K562 (cell line): ENCODE results near the gene OBSL1. TPM values are rescaled to one million over a fixed set of nuclear protein-coding genes. Genes with fewer than 3 reads are reported as not detected.

ENCODE experiments used
- ATAC-seq: fragments of 200-7000 bp; cut with Tn5 transposase; 3 replicates; pipeline ENCODE4 v1.9.1; 2020; ENCODE audit warnings: moderate library complexity
- BruUV-seq: library from RNA; stranded (reverse); fragments of 400-500 nt; replicated peaks from 2 replicates; lab custom pipeline; 2021; lab: Mats Ljungman, UMichigan
- CTCF ChIA-PET: fragments of 300-600 bp; formaldehyde crosslinking; extraction: SDS; loops from one replicate; lab custom pipeline; 2021; ENCODE audit warnings: low intra/inter-chr PET ratio; lab: Yijun Ruan, JAX
- POLR2A ChIA-PET: fragments of 300-600, 350-650 bp; sonication (Branson Sonifier 250); formaldehyde crosslinking; extraction: SDS; loops from one replicate; lab custom pipeline; 2021; ENCODE audit warnings: antibody characterized with exemption, inconsistent platforms; lab: Yijun Ruan, JAX
- DNase-seq, 4 experiments: peaks; one replicate each; pipeline versions ENCODE4 v3.0.0 to v3.0.0-alpha.2; 2011 to 2018; ENCODE audit warnings: low spot score in 3 of 4, mixed read lengths in 3 of 4; ENCODE audit errors: extremely low read depth in 1 of 4
- FAIRE-seq: peaks from 2 replicates; lab custom pipeline; 2011; peaks lifted over from hg19 to GRCh38; lab: Jason Lieb, UNC
- H2AFZ ChIP-seq: 2 replicates; pipeline ENCODE4 v1.6.0; 2011; ENCODE audit warnings: low read depth, low read length, control low read depth, inconsistent platforms
- H3K27ac ChIP-seq: fragments of 200-600 bp; 3 replicates; pipeline ENCODE4 v1.8.0; 2011; ENCODE audit warnings: low read depth, mild to moderate bottlenecking, control low read depth, inconsistent platforms, low read length, moderate library complexity, mixed read lengths; ENCODE audit errors: extremely low read depth
- H3K27me3 ChIP-seq, 2 experiments: fragments of 300-600 bp in 1 of 2; 2 replicates in 1 of 2; 3 replicates in 1 of 2; pipeline versions ENCODE4 v1.6.0 to v1.8.0; 2011; ENCODE audit warnings: inconsistent platforms in 2 of 2, low read length in 2 of 2, mild to moderate bottlenecking in 1 of 2, mixed read lengths in 1 of 2, moderate library complexity in 1 of 2; ENCODE audit not compliant: control insufficient read depth in 2 of 2, insufficient read depth in 2 of 2
- H3K36me3 ChIP-seq: fragments of 300-600 bp; 3 replicates; pipeline ENCODE4 v1.8.0; 2011; ENCODE audit warnings: mild to moderate bottlenecking, low read length, inconsistent platforms; ENCODE audit not compliant: control insufficient read depth, insufficient read depth
- H3K4me1 ChIP-seq, 2 experiments: fragments of 200-600 bp in 1 of 2; replicated peaks in 1 of 2; 2 replicates in 1 of 2; 3 replicates in 1 of 2; pipeline versions ENCODE4 v1.5.1 to v1.8.0; 2011; ENCODE audit warnings: inconsistent platforms in 2 of 2, low read length in 2 of 2, mild to moderate bottlenecking in 1 of 2, mixed read lengths in 1 of 2, moderate library complexity in 1 of 2; ENCODE audit not compliant: control insufficient read depth in 2 of 2, insufficient read depth in 2 of 2
- H3K4me2 ChIP-seq: 2 replicates; pipeline ENCODE4 v1.6.1; 2011; ENCODE audit warnings: low read length, control low read depth, inconsistent platforms, mixed read lengths; ENCODE audit not compliant: insufficient read depth
- H3K4me3 ChIP-seq: fragments of 200-600 bp; sonication (generic), shearing (Covaris generic); 2 replicates; pipeline ENCODE4 v1.5.1; 2016; ENCODE audit warnings: control low read depth, inconsistent platforms
- H3K79me2 ChIP-seq: fragments of 200-600 bp; 3 replicates; pipeline ENCODE4 v1.8.0; 2011; ENCODE audit warnings: low read length, inconsistent platforms; ENCODE audit not compliant: control insufficient read depth, insufficient read depth
- H3K9ac ChIP-seq, 2 experiments: 2 replicates each; pipeline versions ENCODE4 v1.6.0 to v1.6.1; 2011; ENCODE audit warnings: low read depth in 2 of 2, low read length in 2 of 2, control low read depth in 1 of 2, inconsistent platforms in 1 of 2, mild to moderate bottlenecking in 1 of 2, mixed read lengths in 1 of 2; ENCODE audit not compliant: insufficient read depth in 1 of 2
- H3K9me1 ChIP-seq: one replicate; pipeline ENCODE4 v1.6.0; 2011; ENCODE audit warnings: inconsistent platforms, mild to moderate bottlenecking, low read length, moderate library complexity; ENCODE audit not compliant: control insufficient read depth, insufficient read depth
- H3K9me3 ChIP-seq: replicated peaks from 2 replicates; pipeline ENCODE4 v1.5.1; 2011; ENCODE audit warnings: low read depth, low read length, inconsistent platforms; ENCODE audit not compliant: control insufficient read depth, insufficient read depth
- H4K20me1 ChIP-seq: replicated peaks from 2 replicates; pipeline ENCODE4 v1.6.1; 2011; ENCODE audit warnings: low read length, inconsistent platforms, mixed read lengths; ENCODE audit not compliant: control insufficient read depth, insufficient read depth
- MBD1 ChIP-seq: fragments of 250-450 bp; sonication (Bioruptor Pico); IDR thresholded peaks from 2 replicates; pipeline ENCODE4 v1.8.0; 2022; ENCODE audit warnings: inconsistent platforms
- MED1 ChIP-seq: sonication (generic); formaldehyde crosslinking; IDR thresholded peaks from 2 replicates; pipeline ENCODE4 v1.8.1; 2023; ENCODE audit warnings: missing genetic modification reagents, borderline replicate concordance
- RBM22 ChIP-seq: fragments of 200-400 bp; formaldehyde crosslinking; IDR thresholded peaks from 2 replicates; pipeline ENCODE4 v1.6.1; 2018; ENCODE audit warnings: low read length, low read depth; ENCODE audit not compliant: poor library complexity, severe bottlenecking
- WGBS: fragments of 100-300 bp; shearing (Covaris generic); methylation state at CpG from one replicate; pipeline ENCODE4 v1.1.6; 2016; ENCODE audit warnings: low coverage, mixed read lengths; ENCODE audit not compliant: insufficient coverage; ENCODE audit errors: missing lambda C conversion rate; 5-methylcytosine and 5-hydroxymethylcytosine counted together
- in situ Hi-C: fragments of 300-500 bp; cut with MboI; formaldehyde crosslinking; loops from 4 replicates; pipeline ENCODE4 v1.15.0; 2018; ENCODE audit warnings: inconsistent platforms, mixed read lengths
- intact Hi-C: fragments of 100-400 bp; cut with micrococcal nuclease; formaldehyde crosslinking; loops from 2 replicates; pipeline ENCODE4 v1.14.2; 2022
- polyA plus RNA-seq, 8 experiments: library from polyadenylated mRNA; depleted of rRNA in 4 of 8; stranded (reverse) in 5 of 8; unstranded in 3 of 8; fragments of >200 nt; fragmentation: Nextera tagmentation in 2 of 8; fragmentation: Illumina TruSeq in 1 of 8; extraction: Ambion mirVana in 2 of 8; extraction: Trizol in 1 of 8; gene quantifications; 2 replicates each; pipeline versions ENCODE4 v1.2.1 to v1.2.3, GENCODE V29; 2011 to 2014; ENCODE audit warnings: inconsistent platforms in 1 of 8, missing spikeins in 1 of 8
- total RNA-seq, 7 experiments: library from RNA; depleted of rRNA in 6 of 7; stranded (reverse); fragments of >200 nt in 6 of 7; fragmentation: Illumina TruSeq in 2 of 7; extraction: Trizol in 2 of 7; gene quantifications; 2 replicates each; pipeline versions ENCODE4 v1.2.1 to v1.2.3, GENCODE V29; 2011 to 2021; ENCODE audit warnings: low replicate concordance in 1 of 7
- TF ChIP-seq, protein P1 (sequence below): fragments of 450-650 bp; IDR thresholded peaks from 2 replicates; pipeline ENCODE4 v1.6.1; 2016; ENCODE audit warnings: mild to moderate bottlenecking, moderate library complexity
- TF ChIP-seq, protein P2 (sequence below): fragments of 250-450 bp; sonication (Bioruptor Pico); IDR thresholded peaks from 2 replicates; pipeline ENCODE4 v1.4.0; 2020; ENCODE audit warnings: mild to moderate bottlenecking, moderate library complexity, borderline replicate concordance

Gene OBSL1
- total and polyA plus RNA-seq, 9 of the 15 experiments (the other 6 are each of a cell fraction or from before 2014, with no cell fraction given) = 1.2 to 26.6 (median 8.6) TPM

- 94% methylated on average over 4 of the region's 9 CpGs for WGBS
- POLR2A ChIA-PET = no interaction called here
- intact Hi-C loops (no loop called here), in situ Hi-C loops (loop anchor here (10.0 kb wide), 1 partner anchor 145 kb away; no protein-coding TSS in a partner anchor)
- Histone ChIP-seq H3K27me3 (no peaks in the 10 kb centered on the region), H3K9me3 (no peaks in the 10 kb centered on the region), H3K9ac (peak overlapping the region in 1 of 2 experiments; percentile 52; a peak in 1 of 4 replicates), H4K20me1 (no peaks in the 10 kb centered on the region), H3K4me2 (no peak overlapping the region), H3K4me1 (peaks cover 4 to 44% of the 10 kb centered on the region in 2 experiments; a peak in 3 of 5 replicates), H3K79me2 (no peaks in the 10 kb centered on the region), H2AFZ (no peak overlapping the region), H3K9me1 (no peaks in the 10 kb centered on the region), H3K27ac (no peak overlapping the region), H3K4me3 (no peak overlapping the region), H3K36me3 (no peaks in the 10 kb centered on the region)
- DNase-seq (no peak), ATAC-seq (no peak), FAIRE-seq (no peak)
- no TSS peak for BruUV-seq
- CTCF ChIA-PET = no interaction called here
- TF ChIP-seq MBD1 (CRISPR knock-in tag) (no peak), MED1 (CRISPR knock-in tag) (no peak), RBM22 (no peak)
- TF ChIP-seq, protein P1, sequence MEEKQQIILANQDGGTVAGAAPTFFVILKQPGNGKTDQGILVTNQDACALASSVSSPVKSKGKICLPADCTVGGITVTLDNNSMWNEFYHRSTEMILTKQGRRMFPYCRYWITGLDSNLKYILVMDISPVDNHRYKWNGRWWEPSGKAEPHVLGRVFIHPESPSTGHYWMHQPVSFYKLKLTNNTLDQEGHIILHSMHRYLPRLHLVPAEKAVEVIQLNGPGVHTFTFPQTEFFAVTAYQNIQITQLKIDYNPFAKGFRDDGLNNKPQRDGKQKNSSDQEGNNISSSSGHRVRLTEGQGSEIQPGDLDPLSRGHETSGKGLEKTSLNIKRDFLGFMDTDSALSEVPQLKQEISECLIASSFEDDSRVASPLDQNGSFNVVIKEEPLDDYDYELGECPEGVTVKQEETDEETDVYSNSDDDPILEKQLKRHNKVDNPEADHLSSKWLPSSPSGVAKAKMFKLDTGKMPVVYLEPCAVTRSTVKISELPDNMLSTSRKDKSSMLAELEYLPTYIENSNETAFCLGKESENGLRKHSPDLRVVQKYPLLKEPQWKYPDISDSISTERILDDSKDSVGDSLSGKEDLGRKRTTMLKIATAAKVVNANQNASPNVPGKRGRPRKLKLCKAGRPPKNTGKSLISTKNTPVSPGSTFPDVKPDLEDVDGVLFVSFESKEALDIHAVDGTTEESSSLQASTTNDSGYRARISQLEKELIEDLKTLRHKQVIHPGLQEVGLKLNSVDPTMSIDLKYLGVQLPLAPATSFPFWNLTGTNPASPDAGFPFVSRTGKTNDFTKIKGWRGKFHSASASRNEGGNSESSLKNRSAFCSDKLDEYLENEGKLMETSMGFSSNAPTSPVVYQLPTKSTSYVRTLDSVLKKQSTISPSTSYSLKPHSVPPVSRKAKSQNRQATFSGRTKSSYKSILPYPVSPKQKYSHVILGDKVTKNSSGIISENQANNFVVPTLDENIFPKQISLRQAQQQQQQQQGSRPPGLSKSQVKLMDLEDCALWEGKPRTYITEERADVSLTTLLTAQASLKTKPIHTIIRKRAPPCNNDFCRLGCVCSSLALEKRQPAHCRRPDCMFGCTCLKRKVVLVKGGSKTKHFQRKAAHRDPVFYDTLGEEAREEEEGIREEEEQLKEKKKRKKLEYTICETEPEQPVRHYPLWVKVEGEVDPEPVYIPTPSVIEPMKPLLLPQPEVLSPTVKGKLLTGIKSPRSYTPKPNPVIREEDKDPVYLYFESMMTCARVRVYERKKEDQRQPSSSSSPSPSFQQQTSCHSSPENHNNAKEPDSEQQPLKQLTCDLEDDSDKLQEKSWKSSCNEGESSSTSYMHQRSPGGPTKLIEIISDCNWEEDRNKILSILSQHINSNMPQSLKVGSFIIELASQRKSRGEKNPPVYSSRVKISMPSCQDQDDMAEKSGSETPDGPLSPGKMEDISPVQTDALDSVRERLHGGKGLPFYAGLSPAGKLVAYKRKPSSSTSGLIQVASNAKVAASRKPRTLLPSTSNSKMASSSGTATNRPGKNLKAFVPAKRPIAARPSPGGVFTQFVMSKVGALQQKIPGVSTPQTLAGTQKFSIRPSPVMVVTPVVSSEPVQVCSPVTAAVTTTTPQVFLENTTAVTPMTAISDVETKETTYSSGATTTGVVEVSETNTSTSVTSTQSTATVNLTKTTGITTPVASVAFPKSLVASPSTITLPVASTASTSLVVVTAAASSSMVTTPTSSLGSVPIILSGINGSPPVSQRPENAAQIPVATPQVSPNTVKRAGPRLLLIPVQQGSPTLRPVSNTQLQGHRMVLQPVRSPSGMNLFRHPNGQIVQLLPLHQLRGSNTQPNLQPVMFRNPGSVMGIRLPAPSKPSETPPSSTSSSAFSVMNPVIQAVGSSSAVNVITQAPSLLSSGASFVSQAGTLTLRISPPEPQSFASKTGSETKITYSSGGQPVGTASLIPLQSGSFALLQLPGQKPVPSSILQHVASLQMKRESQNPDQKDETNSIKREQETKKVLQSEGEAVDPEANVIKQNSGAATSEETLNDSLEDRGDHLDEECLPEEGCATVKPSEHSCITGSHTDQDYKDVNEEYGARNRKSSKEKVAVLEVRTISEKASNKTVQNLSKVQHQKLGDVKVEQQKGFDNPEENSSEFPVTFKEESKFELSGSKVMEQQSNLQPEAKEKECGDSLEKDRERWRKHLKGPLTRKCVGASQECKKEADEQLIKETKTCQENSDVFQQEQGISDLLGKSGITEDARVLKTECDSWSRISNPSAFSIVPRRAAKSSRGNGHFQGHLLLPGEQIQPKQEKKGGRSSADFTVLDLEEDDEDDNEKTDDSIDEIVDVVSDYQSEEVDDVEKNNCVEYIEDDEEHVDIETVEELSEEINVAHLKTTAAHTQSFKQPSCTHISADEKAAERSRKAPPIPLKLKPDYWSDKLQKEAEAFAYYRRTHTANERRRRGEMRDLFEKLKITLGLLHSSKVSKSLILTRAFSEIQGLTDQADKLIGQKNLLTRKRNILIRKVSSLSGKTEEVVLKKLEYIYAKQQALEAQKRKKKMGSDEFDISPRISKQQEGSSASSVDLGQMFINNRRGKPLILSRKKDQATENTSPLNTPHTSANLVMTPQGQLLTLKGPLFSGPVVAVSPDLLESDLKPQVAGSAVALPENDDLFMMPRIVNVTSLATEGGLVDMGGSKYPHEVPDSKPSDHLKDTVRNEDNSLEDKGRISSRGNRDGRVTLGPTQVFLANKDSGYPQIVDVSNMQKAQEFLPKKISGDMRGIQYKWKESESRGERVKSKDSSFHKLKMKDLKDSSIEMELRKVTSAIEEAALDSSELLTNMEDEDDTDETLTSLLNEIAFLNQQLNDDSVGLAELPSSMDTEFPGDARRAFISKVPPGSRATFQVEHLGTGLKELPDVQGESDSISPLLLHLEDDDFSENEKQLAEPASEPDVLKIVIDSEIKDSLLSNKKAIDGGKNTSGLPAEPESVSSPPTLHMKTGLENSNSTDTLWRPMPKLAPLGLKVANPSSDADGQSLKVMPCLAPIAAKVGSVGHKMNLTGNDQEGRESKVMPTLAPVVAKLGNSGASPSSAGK = no peak
- TF ChIP-seq, protein P2, sequence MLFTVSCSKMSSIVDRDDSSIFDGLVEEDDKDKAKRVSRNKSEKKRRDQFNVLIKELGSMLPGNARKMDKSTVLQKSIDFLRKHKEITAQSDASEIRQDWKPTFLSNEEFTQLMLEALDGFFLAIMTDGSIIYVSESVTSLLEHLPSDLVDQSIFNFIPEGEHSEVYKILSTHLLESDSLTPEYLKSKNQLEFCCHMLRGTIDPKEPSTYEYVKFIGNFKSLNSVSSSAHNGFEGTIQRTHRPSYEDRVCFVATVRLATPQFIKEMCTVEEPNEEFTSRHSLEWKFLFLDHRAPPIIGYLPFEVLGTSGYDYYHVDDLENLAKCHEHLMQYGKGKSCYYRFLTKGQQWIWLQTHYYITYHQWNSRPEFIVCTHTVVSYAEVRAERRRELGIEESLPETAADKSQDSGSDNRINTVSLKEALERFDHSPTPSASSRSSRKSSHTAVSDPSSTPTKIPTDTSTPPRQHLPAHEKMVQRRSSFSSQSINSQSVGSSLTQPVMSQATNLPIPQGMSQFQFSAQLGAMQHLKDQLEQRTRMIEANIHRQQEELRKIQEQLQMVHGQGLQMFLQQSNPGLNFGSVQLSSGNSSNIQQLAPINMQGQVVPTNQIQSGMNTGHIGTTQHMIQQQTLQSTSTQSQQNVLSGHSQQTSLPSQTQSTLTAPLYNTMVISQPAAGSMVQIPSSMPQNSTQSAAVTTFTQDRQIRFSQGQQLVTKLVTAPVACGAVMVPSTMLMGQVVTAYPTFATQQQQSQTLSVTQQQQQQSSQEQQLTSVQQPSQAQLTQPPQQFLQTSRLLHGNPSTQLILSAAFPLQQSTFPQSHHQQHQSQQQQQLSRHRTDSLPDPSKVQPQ (CRISPR knock-in tag) = no peak
These were observed 21.7 kb downstream of the OBSL1 start for GRCh38 chr2:219549619-219550018.
